ENCODE results near the gene PUM1. TPM values are rescaled to one million over a fixed set of nuclear protein-coding genes. Genes with fewer than 3 reads are reported as not detected.
A peak's percentile ranks its signal among the peaks of the same experiment; 100 is the strongest.
"Not testable (repeated sequence)": the region's sequence is repeated elsewhere in the genome, so short reads cannot be mapped to it uniquely, and the experiment has no call there.

Gene PUM1
- total RNA-seq, 1 donor from 2014 or later: 105 TPM

DNA sequence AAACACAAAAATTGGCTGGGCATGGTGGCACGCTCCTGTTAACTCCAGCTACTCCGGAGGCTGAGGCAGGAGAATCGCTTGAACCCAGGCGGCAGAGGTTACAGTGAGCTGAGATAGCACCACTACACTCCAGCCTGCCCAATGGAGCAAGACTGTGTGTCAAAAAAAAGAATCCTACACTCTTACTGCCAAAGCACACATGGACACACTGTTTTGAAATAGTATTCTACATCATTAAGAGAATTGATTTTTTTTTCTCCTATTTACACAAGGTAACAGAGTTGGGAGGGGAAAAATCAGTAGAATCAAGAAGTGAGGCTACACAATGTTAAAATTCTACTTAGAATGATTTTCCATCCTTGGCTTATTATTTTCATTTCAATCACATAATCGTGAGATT is 114.8 kb downstream of the PUM1 start:
- no peak for DNase-seq (ENCODE audit: low spot score)
- Mint-ChIP-seq H3K4me1 (ENCODE audit: low read depth) (peaks cover 20% of the 10 kb centered on the region), H3K9me3 (ENCODE audit: low read depth) (no peaks in the 10 kb centered on the region), H3K4me3 (ENCODE audit: unreplicated experiment) (no peak overlapping the region), H3K36me3 (ENCODE audit: low read depth) (peaks cover 43% of the 10 kb centered on the region), H3K27me3 (ENCODE audit: low read depth) (no peaks in the 10 kb centered on the region), H3K27ac (ENCODE audit: unreplicated experiment) (no peak overlapping the region)
- TF ChIP-seq, protein P1, sequence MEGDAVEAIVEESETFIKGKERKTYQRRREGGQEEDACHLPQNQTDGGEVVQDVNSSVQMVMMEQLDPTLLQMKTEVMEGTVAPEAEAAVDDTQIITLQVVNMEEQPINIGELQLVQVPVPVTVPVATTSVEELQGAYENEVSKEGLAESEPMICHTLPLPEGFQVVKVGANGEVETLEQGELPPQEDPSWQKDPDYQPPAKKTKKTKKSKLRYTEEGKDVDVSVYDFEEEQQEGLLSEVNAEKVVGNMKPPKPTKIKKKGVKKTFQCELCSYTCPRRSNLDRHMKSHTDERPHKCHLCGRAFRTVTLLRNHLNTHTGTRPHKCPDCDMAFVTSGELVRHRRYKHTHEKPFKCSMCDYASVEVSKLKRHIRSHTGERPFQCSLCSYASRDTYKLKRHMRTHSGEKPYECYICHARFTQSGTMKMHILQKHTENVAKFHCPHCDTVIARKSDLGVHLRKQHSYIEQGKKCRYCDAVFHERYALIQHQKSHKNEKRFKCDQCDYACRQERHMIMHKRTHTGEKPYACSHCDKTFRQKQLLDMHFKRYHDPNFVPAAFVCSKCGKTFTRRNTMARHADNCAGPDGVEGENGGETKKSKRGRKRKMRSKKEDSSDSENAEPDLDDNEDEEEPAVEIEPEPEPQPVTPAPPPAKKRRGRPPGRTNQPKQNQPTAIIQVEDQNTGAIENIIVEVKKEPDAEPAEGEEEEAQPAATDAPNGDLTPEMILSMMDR (IDR thresholded peaks at IDR 0.05): no peak

DNA sequence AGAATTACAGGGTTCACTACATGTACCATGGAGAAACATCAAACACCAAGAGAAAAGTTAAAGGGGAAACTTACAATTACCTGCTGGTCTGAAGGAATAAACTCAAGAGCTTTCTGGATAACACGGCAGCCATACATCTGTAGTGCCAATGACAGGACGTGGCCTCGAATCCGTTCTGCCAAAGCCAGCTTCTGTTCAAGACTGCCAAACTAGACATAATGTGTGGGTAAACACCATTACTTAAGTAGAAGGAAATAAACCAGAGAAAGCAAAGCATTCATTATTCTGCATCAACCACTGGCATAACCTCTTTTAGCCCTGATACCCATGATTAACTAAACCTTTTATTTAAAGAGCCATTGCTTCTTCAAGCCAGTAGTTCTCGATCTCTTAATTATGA is 115.5 kb downstream of the PUM1 start:
- H3K4me3 Mint-ChIP-seq (ENCODE audit: unreplicated experiment): no peak overlapping the region
- peaks cover 17% of the 10 kb centered on the region for H3K4me1 Mint-ChIP-seq (ENCODE audit: low read depth)
- no peaks in the 10 kb centered on the region for H3K9me3 Mint-ChIP-seq (ENCODE audit: low read depth)
- no peak overlapping the region for H3K27ac Mint-ChIP-seq (ENCODE audit: unreplicated experiment)
- DNase-seq (ENCODE audit: low spot score): no peak
- TF ChIP-seq, protein P1 (IDR thresholded peaks at IDR 0.05): no peak
- H3K36me3 Mint-ChIP-seq (ENCODE audit: low read depth): peaks cover 47% of the 10 kb centered on the region
- H3K27me3 Mint-ChIP-seq (ENCODE audit: low read depth): no peaks in the 10 kb centered on the region

DNA sequence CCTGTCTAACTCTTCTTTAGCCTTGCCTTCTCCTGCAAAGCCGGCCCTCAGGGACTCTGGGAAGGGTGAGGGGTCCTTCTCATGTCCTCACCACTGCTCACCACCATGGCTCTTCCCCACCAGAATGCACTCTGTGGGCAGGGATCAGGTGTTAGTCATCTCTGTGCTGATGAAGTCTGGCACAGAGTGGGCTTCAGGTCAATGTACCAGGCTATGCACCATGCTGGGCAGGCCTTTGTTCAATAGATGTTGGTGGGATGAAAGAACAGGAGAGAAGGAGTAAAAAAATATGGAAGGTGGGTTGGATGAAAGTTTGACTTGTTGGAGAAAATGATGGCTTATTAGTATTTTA is 116.1 kb downstream of the PUM1 start:
- H3K4me1 Mint-ChIP-seq (ENCODE audit: low read depth): peaks cover 12% of the 10 kb centered on the region
- not testable (repeated sequence) for H3K27ac Mint-ChIP-seq (ENCODE audit: unreplicated experiment); H3K9me3 Mint-ChIP-seq (ENCODE audit: low read depth); H3K27me3 Mint-ChIP-seq (ENCODE audit: low read depth); DNase-seq (ENCODE audit: low spot score); H3K4me3 Mint-ChIP-seq (ENCODE audit: unreplicated experiment)
- H3K36me3 Mint-ChIP-seq (ENCODE audit: low read depth): peaks cover 45% of the 10 kb centered on the region

DNA sequence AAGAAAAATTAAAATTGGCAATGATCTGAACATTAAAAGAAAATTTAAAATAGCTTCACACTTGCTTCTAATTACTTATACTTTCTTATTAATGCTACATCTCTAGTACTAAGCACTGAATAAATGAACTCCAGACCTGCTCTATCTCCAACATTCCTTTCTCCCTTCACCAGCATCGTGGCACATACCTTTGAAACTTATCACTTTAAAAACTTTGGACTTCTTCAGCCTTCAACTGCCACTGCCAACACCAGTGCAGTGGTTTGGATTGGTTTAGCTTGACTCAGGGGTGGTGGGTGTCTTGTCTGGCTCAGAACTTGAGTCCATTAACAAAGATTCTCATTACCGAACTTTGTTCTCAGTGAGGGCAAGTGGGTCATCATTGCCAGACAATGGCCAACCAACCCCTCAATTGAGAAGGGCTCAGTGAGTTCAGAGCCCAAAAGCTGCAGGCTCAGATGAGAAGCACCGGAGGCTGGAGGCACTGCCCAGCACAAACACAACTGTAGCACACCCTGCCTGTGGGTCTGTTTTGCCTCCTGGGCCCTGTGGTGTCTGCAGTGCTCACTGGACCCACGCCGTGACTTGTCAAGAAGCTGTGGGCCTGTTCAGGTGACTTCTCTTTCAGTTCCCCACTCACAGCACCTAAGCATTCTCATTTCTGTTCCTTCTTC is 116.6 kb downstream of the PUM1 start:
- Mint-ChIP-seq H3K36me3 (ENCODE audit: low read depth) (peaks cover 44% of the 10 kb centered on the region), H3K4me1 (ENCODE audit: low read depth) (peaks cover 11% of the 10 kb centered on the region), H3K27ac (ENCODE audit: unreplicated experiment) (peak overlapping the region; percentile 71)
- not testable (repeated sequence) for H3K27me3 Mint-ChIP-seq (ENCODE audit: low read depth); H3K9me3 Mint-ChIP-seq (ENCODE audit: low read depth); DNase-seq (ENCODE audit: low spot score); H3K4me3 Mint-ChIP-seq (ENCODE audit: unreplicated experiment)

DNA sequence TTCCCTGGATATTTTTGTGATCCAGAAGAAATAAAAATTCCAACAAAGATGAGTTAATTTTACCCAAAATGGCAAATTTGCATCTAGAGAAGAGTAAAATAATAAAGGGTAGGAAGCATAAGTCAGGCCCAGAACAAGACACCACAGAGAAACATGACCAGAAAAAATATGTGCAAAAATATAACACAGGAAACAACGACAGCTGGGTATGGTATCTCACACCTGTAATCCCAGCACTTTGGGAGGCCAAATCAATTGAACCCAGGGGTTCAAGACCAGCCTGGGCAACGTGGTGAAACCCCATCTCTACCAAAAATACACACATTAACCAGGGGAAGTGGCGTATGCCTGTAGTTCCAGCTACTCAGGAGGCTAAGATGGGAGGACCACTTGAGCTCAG is 117.2 kb downstream of the PUM1 start:
- DNase-seq (ENCODE audit: low spot score): no peak
- Mint-ChIP-seq H3K36me3 (ENCODE audit: low read depth) (peaks cover 44% of the 10 kb centered on the region), H3K4me3 (ENCODE audit: unreplicated experiment) (no peak overlapping the region), H3K27ac (ENCODE audit: unreplicated experiment) (peak overlapping the region; percentile 71), H3K4me1 (ENCODE audit: low read depth) (peaks cover 11% of the 10 kb centered on the region), H3K27me3 (ENCODE audit: low read depth) (no peaks in the 10 kb centered on the region), H3K9me3 (ENCODE audit: low read depth) (no peaks in the 10 kb centered on the region)
- TF ChIP-seq, protein P1 (IDR thresholded peaks at IDR 0.05): no peak

DNA sequence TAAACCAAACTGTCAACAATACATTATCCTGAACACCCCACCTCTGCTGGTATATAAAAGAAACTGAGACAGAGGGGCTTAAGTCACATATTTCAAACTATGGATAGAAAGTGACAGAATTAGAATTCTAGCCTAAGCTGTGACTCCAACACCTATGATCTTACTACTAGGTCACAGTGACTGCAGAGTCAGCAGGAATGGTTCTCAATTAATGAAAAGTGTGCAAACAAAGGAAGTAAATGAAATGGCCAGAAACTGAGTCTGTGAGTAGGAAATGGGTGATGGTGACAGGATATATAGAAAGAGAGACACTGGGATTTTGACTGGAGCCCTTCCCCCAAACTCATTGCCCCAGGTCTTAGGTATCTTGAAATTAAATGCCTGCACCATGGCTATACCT is 118.3 kb downstream of the PUM1 start:
- H3K36me3 Mint-ChIP-seq (ENCODE audit: low read depth): peaks cover 38% of the 10 kb centered on the region
- H3K27ac Mint-ChIP-seq (ENCODE audit: unreplicated experiment): no peak overlapping the region
- DNase-seq (ENCODE audit: low spot score): no peak
- peaks cover 17% of the 10 kb centered on the region for H3K4me1 Mint-ChIP-seq (ENCODE audit: low read depth)
- TF ChIP-seq, protein P1 (IDR thresholded peaks at IDR 0.05): no peak
- no peaks in the 10 kb centered on the region for H3K27me3 Mint-ChIP-seq (ENCODE audit: low read depth)
- H3K4me3 Mint-ChIP-seq (ENCODE audit: unreplicated experiment): no peak overlapping the region
- no peaks in the 10 kb centered on the region for H3K9me3 Mint-ChIP-seq (ENCODE audit: low read depth)

Data from chondrocyte (in vitro differentiated cells).